ENCODE results near the gene FANK1.
"Not testable (repeated sequence)": the region's sequence is repeated elsewhere in the genome, so short reads cannot be mapped to it uniquely, and the experiment has no call there.

FANK1 gene, protein sequence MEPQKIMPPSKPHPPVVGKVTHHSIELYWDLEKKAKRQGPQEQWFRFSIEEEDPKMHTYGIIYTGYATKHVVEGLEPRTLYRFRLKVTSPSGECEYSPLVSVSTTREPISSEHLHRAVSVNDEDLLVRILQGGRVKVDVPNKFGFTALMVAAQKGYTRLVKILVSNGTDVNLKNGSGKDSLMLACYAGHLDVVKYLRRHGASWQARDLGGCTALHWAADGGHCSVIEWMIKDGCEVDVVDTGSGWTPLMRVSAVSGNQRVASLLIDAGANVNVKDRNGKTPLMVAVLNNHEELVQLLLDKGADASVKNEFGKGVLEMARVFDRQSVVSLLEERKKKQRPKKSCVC

DNA sequence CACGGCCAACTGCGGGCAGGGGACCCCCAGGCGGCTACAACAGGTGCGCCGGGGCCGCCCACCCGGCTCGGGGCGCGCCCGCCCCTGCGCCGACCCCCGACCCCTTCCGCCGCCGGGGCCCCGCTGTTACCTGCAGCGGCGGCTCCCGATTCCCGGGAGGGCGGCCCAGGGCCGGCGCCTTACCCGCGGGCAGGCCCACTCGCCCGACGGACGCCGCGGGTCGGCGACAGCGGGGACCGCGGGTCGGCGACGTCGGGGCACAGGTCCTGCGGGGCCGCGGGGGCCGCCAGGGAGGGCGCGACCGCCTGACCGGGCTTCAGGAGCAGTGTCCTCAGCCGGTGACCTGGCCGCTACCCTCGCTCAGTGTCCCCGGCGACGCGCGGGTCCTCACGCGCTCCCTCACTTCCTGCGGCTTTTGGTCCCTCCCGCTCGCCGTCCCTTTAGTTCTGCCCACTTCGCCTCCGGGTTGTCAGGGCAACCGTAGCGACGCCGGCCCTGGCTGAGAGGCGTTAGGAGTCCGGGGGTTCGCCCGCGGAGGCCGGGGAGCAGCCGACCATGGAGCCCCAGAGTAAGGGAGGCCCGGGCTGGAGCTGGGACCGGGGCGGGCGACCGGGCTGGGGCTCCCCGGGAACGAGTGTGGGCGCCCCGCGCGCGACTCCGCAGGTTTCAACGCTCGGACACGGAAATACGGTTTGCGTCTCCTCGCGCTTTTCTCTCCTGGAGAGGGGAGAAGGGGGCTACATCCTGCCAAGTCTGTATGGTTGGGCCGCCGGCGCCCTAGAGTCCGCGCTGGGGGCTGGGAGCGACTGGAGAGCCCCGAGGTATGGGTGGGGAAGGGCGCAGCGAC is at the start of gene FANK1:
Gene FANK1 (plus strand): TSS at position 477 of the 847 bp plus-strand sequence. CDS start 79 bp downstream, at position 556.
- DNase-seq = peak; percentile 76 to 84

DNA sequence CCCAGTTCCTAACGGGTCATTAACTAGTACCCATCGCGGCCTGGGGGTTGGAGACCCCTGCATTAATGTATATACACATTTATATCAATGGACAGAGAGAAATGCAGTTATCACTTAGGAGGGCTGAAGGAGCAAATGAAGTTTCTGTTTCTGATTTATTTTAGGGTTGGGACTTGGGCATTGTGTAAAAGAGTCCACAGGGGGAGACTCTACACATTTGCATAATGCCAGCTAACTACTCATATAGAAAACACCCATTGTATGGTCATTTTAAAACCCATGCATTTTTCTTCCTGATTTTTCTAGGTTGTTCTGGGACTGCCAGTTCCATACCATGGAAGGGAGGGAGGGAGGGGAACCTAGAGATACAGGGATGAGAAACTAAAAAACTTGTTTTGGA is 49.5 kb upstream of the FANK1 start:
- DNase-seq = no peak

DNA sequence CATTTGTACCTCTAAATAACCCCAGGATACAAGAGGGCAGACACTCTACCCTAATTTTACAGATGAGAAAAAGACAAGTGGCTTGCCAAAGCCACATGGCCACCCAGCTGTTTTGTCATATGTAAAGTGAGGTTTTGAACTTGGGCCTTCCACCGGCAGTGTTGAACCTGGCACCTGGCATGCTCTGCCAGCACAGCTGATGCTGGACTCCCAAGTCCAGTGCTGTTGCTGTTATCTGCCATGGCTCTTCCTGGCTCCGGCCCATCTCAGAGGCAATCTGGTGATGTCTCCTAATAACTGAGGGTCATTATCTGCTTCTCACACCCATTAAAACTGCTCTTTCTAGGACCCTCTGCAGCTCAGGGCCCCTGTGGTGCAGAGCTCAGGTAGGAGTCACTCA is 48.0 kb upstream of the FANK1 start:
- DNase-seq = no peak

DNA sequence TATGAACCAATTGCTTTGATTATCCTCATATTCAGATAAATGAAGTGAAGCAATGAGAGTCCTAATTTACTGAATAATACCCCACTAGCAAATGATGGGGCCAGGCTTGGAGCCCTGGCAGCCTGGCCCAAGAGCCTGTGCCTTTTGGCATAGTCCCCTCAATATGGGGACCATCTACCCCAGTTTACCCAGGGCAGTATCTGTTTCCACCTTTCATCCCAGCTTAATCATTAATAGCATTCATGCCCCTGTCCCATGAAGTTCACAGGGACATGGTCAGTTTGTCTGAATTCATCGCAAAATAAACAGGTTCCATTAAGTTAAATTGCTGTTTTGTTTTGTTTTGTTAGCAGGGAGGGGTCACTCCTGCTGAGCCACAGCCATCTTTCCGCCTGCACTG is 47.5 kb upstream of the FANK1 start:
- no peak for DNase-seq

DNA sequence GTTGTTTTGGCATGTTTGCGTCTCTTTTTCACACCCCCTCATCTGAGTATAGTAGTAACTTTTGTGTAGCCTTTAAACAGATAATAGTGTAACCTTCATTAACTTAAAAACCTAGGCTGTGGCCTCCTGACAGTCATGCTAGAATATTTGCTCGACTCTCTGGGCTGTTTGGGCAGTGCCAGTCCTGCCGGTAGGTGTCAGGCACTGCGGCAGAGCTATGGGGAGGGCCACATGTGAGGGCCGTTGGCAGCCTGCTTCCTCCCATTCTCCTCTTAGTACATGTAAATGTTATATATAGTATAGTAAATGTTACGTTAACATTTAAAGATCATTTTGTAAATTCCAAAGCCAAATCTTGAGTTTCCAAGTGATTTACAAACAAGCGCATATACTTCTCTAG is 46.9 kb upstream of the FANK1 start:
- DNase-seq = no peak

DNA sequence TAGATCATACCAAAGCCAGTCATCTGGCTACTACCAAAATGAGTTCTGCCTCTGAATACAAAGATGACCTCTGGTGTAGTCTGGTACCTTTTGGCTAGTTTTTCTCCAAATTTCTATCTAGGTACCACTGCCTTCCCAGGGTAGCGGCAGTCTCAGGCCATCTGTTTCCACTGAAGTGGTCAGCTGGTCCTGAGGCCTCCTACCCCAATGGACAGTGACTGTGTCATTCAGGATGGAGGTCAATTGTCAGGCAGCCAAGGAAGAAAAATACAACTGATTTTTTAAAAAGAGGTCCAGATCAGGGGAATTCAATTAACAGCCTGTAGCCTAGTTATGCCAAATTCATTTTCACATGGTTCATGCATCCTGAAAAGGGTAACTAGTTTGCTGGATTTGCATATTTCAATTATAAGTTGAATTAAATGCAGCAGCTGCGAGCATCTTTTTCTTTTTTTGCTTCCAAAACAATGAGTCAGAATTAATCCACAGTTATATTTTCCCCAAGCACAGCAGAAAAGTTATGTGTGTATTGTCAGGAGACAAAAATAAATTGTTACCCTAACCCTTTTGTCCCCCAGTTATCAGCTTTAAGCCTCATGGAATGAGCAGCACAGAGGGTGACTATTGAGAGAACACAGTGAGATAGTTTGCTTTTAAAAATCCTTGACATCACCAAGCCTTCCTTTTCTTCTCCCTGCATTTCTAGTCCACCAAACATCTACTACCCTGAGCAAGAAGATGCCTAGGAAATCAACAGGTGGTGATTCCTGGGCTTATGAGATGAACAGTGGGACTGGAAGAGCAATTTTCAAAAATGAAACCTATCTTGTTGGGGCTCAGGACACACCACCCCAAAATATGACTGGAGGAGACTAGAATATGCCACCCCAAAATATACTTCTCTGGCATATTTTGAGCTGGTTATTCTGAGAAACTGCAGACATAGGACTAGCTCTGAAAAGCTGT is 45.3 kb upstream of the FANK1 start:
- no peak for DNase-seq

DNA sequence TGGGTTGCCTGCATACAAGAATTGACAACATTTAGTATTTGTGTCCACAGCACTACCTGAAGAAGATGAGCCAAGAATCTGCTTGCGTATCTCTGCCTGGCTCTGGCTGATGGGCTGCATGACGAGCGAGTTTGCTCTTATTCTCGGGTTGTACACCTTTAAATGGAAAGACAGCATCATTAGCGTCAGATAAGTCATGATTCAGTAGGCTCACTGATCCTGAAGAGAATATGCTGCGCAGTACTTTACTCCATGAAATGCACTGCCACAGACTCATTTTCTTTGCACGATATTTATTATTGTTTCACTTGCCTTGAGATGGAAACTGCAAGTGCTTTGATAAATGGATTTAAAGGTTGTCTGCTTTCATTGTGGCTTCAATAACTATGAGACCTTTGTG is 43.9 kb upstream of the FANK1 start:
- no peak for DNase-seq

DNA sequence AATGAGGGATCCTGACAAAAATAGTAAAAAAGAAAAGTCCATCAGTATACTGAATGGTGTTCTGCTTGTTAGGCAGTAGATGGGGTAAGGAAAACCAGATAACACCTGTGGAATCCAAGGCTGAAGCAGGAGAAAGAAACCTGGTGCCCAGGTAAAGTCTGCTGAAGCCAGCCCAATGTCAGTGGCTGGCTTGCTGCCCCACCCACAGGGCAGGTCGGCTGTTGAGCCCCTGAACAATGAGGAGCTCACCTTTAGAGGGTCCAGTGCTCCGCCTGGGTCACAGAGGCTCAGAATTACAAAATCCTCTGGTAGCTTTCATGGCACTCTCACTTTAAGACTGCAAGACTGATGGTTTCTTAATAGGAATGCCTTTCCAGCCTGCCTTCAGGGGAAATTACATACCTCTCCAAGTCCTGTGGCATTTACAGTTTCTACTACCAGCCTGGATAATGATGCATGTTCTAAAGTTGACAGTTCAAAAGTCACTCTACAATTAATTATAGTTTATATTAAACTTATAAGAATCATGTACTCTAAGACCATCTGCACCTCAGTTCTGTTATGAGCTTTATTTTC is 39.1 kb upstream of the FANK1 start:
- DNase-seq = no peak

DNA sequence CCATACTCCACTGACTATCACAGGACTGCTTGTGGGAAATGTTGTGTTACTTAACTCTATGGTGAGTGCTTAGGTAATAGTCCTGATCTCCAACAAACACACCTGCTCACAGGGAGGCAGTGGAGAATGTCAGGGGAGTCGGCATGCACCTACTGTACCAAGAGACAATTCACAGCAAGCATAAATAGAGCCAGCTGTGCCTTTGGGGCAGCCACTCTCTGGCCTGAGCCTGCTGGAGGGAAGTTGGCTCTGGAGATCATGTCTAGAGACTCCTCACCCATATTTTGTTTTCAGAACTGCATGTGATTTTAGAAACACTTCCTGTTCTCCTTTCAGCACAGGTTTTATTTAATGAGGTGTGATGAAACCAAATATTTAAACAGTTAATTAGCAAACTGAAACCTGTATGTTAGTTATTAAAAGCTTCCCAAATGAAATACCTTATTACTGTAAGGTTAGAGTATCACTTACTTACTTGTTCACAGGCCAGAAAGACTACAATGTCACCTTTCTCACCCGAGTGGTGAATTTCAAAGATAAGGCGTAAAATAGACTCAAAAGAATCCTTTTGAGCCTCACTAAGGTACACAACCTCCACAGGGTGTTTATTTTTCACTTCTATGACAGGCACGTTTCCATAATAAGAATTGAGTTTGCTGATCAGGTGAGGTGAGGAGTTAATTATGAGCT is 37.1 kb upstream of the FANK1 start:
- no peak for DNase-seq

DNA sequence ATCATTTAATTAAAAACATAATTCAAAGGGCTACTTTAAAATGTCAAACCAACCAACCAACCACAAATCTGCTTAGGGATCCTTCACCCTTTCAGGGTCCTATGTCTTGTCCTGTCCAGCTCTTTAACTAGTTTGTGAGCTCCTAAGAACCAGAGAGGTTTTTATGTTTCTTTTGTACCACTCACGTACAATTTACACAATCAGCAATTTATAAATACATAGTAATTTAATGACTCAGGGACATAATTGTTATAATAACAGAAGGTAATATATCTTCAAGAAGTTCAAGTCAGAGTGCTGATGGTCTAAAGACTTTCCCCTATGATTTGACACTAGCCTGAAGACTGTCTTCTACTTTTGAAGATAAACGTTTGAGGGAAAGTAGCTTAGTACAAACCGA is 31.2 kb upstream of the FANK1 start:
- DNase-seq = no peak

DNA sequence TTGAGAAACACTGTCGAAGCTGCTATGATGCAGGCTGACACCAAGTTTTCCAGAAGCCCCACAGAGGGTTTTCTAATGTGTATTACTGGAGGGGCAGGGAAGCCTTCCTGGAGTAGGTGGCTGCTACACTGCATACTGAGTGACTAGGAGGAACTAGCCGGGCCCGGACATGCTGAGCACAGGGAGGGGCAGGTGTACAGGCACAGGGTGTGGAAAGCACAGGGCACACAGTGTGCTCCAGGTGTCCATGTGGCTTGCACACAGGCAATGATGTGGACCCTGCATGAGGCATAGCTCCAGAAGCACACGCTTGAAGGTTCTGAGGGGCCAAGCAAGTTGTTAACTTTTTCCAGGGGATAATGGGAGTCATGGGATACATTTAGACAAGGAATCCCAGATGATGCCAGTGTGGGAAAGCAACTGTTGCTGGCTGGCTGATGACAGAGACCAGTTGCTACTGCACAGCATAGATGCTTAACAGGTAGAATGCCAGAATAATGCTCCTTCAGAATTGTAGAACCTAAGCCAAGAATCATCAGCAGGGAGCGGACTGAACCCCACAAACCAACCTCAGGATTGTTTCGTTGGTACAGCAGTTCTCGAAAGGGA is 29.8 kb upstream of the FANK1 start:
- no peak for DNase-seq

DNA sequence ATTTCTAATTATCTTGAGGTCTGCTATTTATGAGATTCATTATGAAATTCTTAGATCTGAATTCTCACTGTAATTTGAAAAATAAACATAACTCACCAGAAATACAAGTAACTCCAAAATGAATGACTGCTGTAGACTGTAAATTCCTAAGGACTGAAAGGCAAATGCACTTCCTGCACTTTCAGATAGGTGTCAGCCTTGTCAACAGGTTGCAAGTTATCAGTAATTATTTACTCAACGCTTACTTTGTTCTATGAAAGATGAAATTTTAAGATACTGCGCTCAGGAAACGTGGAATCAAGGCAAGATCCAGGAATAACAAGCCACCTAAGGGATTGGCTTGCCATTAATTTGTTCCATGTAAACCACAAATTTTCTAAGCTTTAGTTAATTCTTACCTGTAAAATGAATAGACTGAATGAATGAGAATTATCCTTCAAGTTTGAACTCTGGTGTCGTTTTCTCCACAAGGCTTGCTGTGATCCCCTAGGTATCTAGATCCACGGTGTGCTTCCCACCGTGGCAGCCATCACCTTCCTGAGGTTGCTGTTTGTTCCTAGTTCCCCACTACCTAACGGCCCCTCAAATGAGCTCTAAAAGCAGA is 27.9 kb upstream of the FANK1 start:
- DNase-seq = peak in 1 of 2 donors; percentile 23

DNA sequence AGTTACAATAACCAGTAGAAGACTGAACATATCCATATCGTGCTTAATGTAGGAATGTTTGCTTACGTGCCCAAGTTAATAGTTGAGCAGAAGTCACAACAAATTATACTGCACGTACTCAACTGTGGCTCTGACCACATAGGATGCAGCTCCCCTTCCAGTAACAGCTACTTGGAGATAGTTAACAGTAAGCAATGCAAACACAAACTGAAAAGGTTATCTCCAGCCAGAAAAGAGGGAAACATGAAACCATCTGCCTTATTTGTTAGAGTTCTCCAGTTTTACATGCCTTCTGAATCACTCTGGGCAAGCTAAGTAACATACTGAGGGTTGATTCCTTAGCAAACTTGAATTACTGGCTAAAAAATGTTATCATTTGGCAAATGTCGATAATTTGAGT is 25.0 kb upstream of the FANK1 start:
- DNase-seq = no peak

DNA sequence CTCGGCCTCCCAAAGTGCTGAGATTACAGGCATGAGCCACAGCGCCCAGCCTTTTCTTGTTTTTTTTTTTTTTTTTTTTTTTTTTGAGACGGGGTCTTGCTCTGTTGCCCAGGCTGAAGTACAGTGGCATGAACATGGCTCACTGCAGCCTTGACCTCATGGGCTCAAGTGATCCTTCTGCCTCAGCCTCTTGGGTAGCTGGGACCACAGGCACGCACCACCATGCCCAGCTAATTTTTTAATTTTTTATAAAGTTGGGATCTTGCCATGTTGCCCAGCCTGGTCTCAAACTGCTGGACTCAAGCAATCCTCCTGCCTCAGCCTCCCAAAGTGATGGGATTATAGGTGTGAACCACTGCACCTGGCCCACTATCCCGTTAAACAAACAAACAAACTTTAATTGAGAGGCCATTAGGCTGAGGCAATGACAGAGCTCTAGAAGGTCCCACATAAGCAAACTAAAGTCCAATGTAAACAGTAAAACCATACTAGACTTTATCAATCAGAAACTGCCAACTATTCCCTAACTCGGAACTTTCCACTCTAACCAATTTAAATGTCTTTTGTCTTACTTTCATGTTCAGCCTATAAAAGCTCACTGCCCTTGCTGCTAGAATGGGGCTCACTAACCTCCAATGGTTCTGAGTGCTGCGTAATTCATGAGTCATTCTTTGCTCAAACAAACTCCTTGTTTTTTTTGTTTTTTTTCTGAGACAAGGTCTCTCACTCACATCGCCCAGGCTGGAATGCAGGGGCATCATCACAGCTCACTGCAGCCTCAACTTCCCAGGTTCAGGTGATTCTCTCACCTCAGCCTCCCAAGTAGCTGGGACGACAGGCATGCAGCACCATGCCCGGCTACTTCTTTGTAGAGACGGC is 17.2 kb upstream of the FANK1 start:
- no peak for DNase-seq

DNA sequence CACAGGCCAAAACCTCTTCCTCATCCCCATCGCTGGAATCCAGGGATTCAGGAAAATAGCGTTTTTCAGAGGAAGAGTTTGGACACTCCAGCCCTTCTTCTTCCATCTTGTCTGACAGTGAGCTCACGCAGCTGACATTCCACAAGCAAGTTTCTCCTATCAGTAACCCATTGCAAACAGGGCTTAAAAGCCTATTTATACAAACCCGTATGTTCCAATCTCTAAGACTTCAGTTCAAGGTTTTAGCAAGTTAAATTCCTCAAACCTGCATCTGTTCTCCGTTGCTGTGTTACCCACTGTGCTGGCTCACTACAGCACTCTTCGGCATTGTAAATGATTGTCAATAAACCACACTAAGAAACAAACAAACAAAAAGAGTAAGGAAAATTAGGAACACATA is 15.6 kb upstream of the FANK1 start:
- DNase-seq = no peak

DNA sequence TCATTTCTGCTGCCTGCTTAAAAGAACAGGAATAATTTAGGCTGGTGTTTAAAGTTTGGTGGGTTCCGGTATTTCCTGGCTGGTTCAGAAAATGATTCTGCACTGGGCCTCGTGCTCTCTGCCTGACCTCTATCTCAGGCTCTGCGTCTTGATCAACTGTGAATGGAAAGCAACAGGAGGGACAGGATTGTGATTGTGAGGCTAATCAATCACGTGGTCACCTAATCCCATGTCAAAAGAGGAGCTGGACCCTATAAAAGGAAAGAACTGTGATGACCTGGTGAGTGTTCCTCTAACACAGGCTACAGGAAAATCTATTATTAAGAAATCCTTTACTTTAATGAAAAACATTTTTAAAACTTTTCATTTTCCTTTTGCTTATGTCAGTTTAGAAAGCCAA is 15.2 kb upstream of the FANK1 start, which contains the start of gene DHX32:
Gene DHX32 (minus strand): TSS at position 101 of the 400 bp plus-strand sequence. CDS start 468 bp downstream, outside the sequence.
- no peak for DNase-seq

DNA sequence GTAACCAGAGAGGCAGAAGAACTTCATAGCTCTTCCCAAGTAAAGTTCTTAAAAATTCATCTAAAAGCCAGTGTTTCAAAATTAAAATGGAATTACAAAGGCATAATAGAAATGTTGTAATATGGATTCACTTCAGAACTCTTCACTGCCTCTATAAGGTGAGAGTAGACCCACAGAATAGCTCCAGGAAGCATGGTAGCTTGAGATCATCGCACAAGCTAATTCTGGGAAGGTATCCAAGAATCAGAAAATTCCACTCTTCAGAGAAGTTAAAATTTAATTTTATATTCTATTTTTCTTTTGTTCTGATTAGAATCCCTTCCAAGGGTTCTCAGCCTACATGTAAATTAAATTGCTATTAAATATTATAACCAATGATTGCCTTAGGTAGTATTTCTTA is 13.8 kb upstream of the FANK1 start:
- DNase-seq = no peak

DNA sequence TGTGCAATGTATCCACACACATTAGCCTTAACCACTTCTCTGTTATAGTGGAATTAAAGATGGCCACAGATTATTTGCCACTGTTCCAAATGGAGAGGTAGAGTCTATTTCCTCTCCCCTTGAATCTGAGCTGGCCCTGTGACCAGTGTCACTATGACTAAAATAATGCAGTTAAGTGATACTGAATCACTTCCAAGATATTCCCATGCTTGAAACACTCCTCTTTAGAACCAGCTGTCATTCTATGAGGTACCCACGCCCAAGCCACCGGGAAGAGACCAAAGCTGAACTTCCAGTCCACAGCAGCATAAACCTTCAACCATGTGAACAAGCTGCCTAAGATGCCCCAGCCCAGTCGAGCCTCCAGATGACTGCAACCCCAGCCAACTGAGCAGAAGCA is 13.2 kb upstream of the FANK1 start:
- DNase-seq = no peak

DNA sequence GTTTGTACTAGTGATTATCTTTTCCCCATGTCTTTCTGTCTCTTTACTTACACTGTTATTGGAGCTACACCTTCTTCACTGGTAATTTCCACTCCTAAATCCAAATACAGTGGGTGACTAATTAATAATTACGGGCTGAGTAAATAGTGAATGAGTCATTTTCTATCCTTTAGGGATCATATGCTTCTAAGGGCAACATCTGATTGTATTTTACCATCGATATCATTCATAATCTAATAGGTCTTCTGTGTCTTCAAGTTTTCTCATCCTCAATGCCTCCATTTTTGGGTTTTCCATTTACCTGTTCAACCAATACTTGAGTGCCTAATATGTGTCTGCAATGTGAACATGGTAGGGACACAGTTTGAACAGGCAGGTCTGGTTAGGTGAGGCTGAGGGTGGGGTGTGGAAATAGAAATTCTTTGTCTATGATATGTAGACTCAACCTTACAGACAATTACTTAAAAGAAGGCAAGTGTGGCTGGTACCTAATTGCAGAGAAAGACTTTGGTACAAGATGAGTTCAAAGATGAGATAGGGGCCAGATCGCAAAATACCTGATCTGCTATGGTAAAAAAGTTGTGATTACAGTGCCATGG is 9.4 kb upstream of the FANK1 start:
- DNase-seq = no peak

DNA sequence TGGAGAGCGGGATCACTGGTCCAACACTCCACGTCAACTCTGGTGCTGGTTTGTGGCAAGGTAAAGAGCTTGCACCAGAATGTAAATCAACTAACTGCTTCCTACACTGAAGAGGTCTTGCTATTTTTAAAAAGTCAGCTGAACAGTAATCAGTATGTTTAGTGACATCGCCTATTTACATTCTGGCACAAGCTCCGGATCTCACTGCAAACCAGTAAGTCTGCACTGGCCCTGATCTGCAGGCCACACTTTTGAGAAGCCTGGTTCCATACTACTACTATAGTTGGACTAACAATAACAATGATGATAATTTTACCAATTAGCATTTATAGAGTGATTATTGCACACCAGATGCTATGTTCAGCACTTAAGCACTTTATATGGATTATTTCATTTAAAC is 6.9 kb upstream of the FANK1 start:
- not testable (repeated sequence) for DNase-seq

Measured in CD4-positive, alpha-beta T cell treated with Interleukin-1 beta for 1 hour (primary cell).